Measurements from ENCODE around the gene RFX7. TPM values are rescaled to one million over a fixed set of nuclear protein-coding genes. Genes with fewer than 3 reads are reported as not detected.
"Not testable (repeated sequence)": the region's sequence is repeated elsewhere in the genome, so short reads cannot be mapped to it uniquely, and the experiment has no call there.

Gene RFX7
- polyA plus RNA-seq (2013, experiment 1 of 2) = 25.5 TPM
- 21.6 TPM for polyA plus RNA-seq (2013, experiment 2 of 2)

DNA sequence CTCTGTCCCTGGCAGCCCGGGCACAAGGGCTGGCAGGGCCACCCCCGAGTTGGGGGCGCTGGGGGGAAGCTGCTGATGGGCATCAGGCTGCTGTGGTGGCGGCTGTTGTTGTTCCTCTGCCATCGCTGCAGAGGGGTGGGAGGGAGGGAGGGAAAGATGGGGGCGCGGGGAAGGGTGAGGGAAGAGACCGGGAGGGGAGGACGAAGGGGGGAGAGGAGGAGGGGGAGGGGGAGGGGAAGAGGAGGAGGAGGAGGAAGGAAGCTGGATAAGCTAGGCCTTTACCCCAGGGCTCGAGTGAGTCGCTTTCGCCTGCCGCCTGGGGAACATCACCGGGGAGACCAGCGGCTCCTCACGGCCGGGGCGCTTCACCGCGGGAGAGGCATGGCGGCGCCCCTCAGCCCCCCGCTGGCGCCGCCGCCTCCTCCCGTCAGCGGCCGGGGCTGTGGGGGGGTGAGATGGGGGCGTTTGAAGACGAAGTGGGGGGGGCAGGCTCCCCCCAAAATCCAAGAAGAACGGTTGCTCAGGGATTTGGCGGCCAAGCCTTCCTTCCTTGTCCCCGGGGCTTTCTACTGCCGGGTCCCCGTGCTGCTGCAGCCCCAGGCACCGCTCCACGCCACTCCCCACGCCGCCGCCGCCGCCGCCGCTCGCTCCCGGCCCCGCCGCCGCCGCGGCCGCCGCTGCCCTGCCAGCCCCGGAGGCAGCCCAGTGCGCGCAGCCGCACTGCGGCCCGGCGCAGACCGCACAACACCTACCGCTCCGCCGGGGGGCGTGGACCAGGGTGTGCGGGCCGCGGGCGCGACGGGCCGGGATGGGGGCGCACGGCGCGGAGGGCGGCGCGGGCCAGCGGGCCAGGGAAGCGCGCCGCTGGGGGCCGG lies at the start of gene RFX7:
Gene RFX7, minus strand, starts transcription at position 717 of the 875 bp plus-strand sequence. Its CDS starts 594 bp downstream, at position 123.
- Histone ChIP-seq H3K4me1 (ENCODE audit: control insufficient read depth, insufficient read depth, low read length, poor library complexity, severe bottlenecking) (peaks cover 3% of the 10 kb centered on the region), H3K4me3 (ENCODE audit: extremely low read depth, insufficient read depth, low read length, poor library complexity, severe bottlenecking) (peak within 1 kb of the TSS; percentile 67), H3K36me3 (ENCODE audit: control insufficient read depth, insufficient read depth, low read length) (peaks cover 11% of the 10 kb centered on the region), H3K9me3 (ENCODE audit: control insufficient read depth, low read length) (no peaks in the 10 kb centered on the region), H3K27ac (ENCODE audit: low read depth, low read length, severe bottlenecking) (peak within 1 kb of the TSS; percentile 86)
- WGBS, 2 experiments (ENCODE audit: insufficient coverage in 2 of 2) = 0% methylated on average over 12 to 39 of the region's 85 CpGs

DNA sequence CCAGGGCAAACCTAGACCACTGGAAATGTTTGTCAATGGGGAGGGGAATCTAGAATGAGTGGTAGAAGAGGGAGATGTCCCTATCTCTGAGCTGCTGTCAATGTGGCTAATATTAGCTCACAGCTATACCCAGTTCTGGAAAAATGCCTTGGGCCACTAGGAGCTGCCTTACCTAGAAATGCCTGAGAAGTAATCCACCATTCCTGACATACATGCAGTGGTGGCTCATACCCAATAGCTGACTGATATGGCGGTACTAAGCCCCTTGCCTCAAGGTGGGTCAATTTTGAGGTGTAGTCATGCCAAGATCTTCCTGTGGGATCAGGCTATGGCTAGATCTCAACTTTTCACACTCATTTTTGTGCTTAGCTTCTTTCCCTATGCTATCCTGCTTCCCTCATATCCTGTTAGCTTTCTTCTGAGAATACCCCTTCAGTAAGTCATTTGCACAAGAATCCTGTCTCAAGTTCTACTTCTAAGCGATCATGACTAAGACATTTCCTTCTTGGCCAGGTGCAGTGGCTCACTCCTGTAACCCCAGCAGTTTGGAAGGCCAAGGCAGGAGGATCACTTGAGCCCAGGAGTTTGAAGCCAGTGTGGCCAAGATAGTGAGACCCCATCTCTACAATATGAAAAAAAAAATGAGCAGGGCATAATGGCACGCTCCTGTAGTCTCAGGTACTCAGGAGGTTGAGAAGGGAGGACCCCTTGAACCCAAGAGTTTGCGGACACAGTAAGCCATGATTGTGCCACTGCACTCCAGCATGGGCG lies 49.1 kb upstream of the RFX7 start:
- no peak overlapping the region for H3K4me3 ChIP-seq (ENCODE audit: extremely low read depth, insufficient read depth, low read length, poor library complexity, severe bottlenecking)
- H3K36me3 ChIP-seq (ENCODE audit: control insufficient read depth, insufficient read depth, low read length) = no peaks in the 10 kb centered on the region
- no peaks in the 10 kb centered on the region for H3K4me1 ChIP-seq (ENCODE audit: control insufficient read depth, insufficient read depth, low read length, poor library complexity, severe bottlenecking)
- 89 to 97% methylated on average over 2 to 4 of the region's 5 CpGs for WGBS, 2 experiments (ENCODE audit: insufficient coverage in 2 of 2)
- no peak overlapping the region for H3K27ac ChIP-seq (ENCODE audit: low read depth, low read length, severe bottlenecking)
- H3K9me3 ChIP-seq (ENCODE audit: control insufficient read depth, low read length) = no peaks in the 10 kb centered on the region

DNA sequence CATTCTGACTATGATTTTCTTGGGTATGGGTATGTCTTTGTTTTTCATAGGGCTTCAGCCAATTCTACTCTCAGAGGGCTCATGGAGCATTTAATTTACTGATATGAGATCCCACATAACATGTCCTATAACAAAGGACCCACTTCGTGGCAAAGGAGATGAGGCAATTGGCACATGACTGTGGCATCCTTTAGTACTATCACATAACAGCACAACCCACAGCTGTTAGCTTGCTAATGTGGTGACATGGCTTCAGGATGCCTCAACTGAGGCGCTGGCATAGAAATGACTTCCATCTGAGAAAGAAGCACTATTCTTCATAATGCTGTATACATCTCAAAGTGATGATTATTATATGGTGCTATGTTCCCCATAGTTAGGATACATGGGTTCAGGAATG lies 48.1 kb upstream of the RFX7 start:
- no peaks in the 10 kb centered on the region for H3K36me3 ChIP-seq (ENCODE audit: control insufficient read depth, insufficient read depth, low read length)
- H3K4me3 ChIP-seq (ENCODE audit: extremely low read depth, insufficient read depth, low read length, poor library complexity, severe bottlenecking) = no peak overlapping the region
- H3K9me3 ChIP-seq (ENCODE audit: control insufficient read depth, low read length) = no peaks in the 10 kb centered on the region
- H3K4me1 ChIP-seq (ENCODE audit: control insufficient read depth, insufficient read depth, low read length, poor library complexity, severe bottlenecking) = no peaks in the 10 kb centered on the region
- WGBS, 2 experiments (ENCODE audit: insufficient coverage in 2 of 2) = 100% methylated on average over 1 of the region's 2 CpGs
- H3K27ac ChIP-seq (ENCODE audit: low read depth, low read length, severe bottlenecking) = no peak overlapping the region

DNA sequence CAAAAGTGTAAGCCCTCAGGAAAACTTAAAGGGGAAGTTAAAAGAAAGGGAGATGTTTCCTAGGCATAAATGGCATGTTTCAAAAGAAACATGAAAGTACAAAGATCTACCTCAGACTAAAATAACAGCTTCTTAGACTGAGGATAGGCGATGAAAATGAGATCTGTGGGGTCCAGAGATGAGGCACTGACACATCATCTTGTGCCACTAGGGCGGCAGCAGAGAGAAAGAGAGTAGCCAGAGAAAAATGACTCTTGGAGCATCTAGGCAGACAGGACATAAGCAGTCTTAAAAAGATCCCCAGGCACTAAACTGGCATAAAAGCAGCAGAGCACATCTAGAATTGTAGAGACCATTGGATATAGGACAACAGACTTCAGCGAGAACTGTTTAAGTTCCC lies 42.5 kb upstream of the RFX7 start:
- H3K9me3 ChIP-seq (ENCODE audit: control insufficient read depth, low read length) = no peaks in the 10 kb centered on the region
- H3K36me3 ChIP-seq (ENCODE audit: control insufficient read depth, insufficient read depth, low read length) = no peaks in the 10 kb centered on the region
- no peaks in the 10 kb centered on the region for H3K4me1 ChIP-seq (ENCODE audit: control insufficient read depth, insufficient read depth, low read length, poor library complexity, severe bottlenecking)
- 88 to 100% methylated on average over 2 to 3 of the region's 3 CpGs for WGBS, 2 experiments (ENCODE audit: insufficient coverage in 2 of 2)
- no peak overlapping the region for H3K4me3 ChIP-seq (ENCODE audit: extremely low read depth, insufficient read depth, low read length, poor library complexity, severe bottlenecking)
- H3K27ac ChIP-seq (ENCODE audit: low read depth, low read length, severe bottlenecking) = no peak overlapping the region

DNA sequence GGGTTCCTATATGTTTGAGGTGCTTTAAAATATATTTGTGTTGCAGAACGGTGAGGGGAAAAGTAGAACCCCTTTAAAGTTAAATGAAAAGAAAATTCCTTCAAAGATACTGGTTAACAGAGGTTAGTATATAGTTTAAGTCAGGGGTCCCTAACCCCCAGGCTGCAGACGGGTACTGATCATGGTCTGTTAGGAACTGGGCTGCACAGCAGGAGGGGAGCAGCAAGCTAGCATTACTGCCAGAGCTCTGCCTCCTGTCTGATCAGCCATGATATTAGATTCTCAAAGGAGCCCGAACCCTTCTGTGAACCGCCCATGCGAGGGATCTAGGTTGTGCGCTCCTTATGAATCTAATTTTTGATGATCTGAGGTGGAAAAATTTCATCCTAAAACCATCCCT lies 37.5 kb upstream of the RFX7 start:
- no peaks in the 10 kb centered on the region for H3K36me3 ChIP-seq (ENCODE audit: control insufficient read depth, insufficient read depth, low read length)
- no peaks in the 10 kb centered on the region for H3K9me3 ChIP-seq (ENCODE audit: control insufficient read depth, low read length)
- no peak overlapping the region for H3K4me3 ChIP-seq (ENCODE audit: extremely low read depth, insufficient read depth, low read length, poor library complexity, severe bottlenecking)
- WGBS, 2 experiments (ENCODE audit: insufficient coverage in 2 of 2) = 29 to 38% methylated on average over 1 of the region's 6 CpGs
- H3K4me1 ChIP-seq (ENCODE audit: control insufficient read depth, insufficient read depth, low read length, poor library complexity, severe bottlenecking) = no peaks in the 10 kb centered on the region
- no peak overlapping the region for H3K27ac ChIP-seq (ENCODE audit: low read depth, low read length, severe bottlenecking)

DNA sequence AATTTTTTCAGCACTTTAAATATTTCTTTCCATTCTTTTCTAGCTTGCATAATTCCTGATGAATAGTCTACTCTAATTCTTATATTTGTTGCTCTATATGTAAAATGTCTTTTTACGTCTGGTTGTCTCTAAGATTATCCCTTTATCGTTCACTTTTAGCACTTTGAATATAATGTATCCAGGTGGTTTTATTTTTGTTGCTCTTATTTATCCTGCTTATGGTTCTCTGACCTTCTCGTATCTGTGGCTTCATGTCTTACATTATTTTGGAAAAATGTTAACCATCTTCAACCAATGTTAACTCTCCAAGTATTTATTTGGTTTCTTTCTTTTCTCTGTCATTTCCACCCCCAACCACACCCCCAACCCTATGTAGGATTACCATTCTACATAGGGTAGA lies 30.0 kb upstream of the RFX7 start:
- Histone ChIP-seq H3K9me3 (ENCODE audit: control insufficient read depth, low read length) (peaks cover 7% of the 10 kb centered on the region), H3K4me3 (ENCODE audit: extremely low read depth, insufficient read depth, low read length, poor library complexity, severe bottlenecking) (no peak overlapping the region), H3K36me3 (ENCODE audit: control insufficient read depth, insufficient read depth, low read length) (no peaks in the 10 kb centered on the region), H3K4me1 (ENCODE audit: control insufficient read depth, insufficient read depth, low read length, poor library complexity, severe bottlenecking) (no peaks in the 10 kb centered on the region), H3K27ac (ENCODE audit: low read depth, low read length, severe bottlenecking) (no peak overlapping the region)
- WGBS, 2 experiments (ENCODE audit: insufficient coverage in 2 of 2) = no CpG with 5 or more reads among the region's 3 CpGs

DNA sequence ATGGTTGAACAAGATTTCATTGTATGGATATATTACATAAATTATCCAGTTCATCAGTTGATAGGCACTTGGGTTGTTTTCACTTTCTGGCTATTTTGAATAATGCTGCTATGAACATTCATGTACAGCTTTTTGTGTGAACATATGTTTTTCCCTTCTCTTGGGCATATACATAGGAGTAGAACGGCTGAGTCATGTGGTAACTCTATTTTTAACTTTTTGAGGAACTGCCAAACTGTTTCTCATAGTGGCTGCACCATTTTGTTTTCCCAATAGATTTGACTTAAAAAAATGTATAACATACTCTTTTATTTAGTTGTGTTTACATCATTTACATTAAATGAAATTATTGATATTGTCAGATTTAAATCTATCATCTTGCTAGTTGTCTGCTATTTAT lies 28.8 kb upstream of the RFX7 start:
- Histone ChIP-seq H3K4me3 (ENCODE audit: extremely low read depth, insufficient read depth, low read length, poor library complexity, severe bottlenecking) (no peak overlapping the region), H3K36me3 (ENCODE audit: control insufficient read depth, insufficient read depth, low read length) (no peaks in the 10 kb centered on the region), H3K27ac (ENCODE audit: low read depth, low read length, severe bottlenecking) (no peak overlapping the region), H3K9me3 (ENCODE audit: control insufficient read depth, low read length) (peaks cover 7% of the 10 kb centered on the region), H3K4me1 (ENCODE audit: control insufficient read depth, insufficient read depth, low read length, poor library complexity, severe bottlenecking) (no peaks in the 10 kb centered on the region)
- 100% methylated on average over 1 of the region's 1 CpG; no CpG with 5 or more reads in 1 of the 2 experiments for WGBS, 2 experiments (ENCODE audit: insufficient coverage in 2 of 2)

DNA sequence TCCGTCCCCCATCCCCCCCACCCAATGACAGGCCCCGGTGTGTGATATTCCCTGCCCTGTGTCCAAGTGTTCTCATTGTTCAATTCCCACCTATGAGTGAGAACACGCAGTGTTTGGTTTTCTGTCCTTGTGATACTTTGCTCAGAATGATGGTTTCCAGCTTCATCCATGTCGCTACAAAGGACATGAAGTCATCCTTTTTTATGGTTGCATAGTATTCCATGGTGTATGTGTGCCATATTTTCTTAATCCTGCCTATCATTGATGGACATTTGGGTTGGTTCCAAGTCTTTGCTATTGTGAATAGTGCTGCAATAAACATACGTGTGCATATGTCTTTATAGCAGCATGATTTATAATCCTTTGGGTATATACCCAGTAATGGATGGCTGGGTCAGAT lies 22.8 kb upstream of the RFX7 start:
- H3K27ac ChIP-seq (ENCODE audit: low read depth, low read length, severe bottlenecking); H3K36me3 ChIP-seq (ENCODE audit: control insufficient read depth, insufficient read depth, low read length); H3K9me3 ChIP-seq (ENCODE audit: control insufficient read depth, low read length); H3K4me3 ChIP-seq (ENCODE audit: extremely low read depth, insufficient read depth, low read length, poor library complexity, severe bottlenecking); H3K4me1 ChIP-seq (ENCODE audit: control insufficient read depth, insufficient read depth, low read length, poor library complexity, severe bottlenecking): not testable (repeated sequence)
- WGBS, 2 experiments (ENCODE audit: insufficient coverage in 2 of 2) = 89 to 94% methylated on average over 3 to 4 of the region's 5 CpGs

DNA sequence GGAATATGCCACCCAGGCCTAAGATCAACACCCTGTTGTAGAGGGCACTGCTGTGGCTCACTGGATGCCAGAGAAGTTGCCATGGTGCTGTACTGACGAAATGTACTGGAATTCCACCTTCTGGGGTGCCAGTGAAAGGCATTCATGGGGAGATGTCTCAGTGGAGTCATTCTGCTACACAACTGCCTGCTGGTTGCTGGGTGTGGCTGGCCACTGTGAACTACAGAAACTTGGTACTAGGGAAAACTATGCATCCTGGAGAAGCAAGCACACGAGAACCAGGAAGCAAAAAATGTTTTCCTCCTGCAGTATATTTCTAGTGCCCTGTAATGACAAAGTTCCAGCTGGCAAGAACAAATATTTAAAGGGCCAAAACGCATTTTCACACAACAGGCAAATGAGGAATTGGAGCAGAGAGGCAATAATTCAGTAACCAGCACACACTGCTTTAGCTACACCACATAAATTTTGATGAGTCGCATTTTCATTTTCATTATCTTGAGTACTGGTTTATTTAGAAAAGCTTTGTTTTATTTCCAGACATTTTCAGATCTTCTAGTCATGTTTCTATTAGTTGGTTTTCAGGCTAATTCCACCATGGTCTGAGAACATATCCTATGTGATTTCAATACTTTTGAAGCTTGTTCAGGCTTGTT lies 18.3 kb upstream of the RFX7 start:
- Histone ChIP-seq H3K4me1 (ENCODE audit: control insufficient read depth, insufficient read depth, low read length, poor library complexity, severe bottlenecking) (no peaks in the 10 kb centered on the region), H3K9me3 (ENCODE audit: control insufficient read depth, low read length) (peaks cover 3% of the 10 kb centered on the region), H3K36me3 (ENCODE audit: control insufficient read depth, insufficient read depth, low read length) (no peaks in the 10 kb centered on the region), H3K4me3 (ENCODE audit: extremely low read depth, insufficient read depth, low read length, poor library complexity, severe bottlenecking) (no peak overlapping the region), H3K27ac (ENCODE audit: low read depth, low read length, severe bottlenecking) (no peak overlapping the region)
- WGBS, 2 experiments (ENCODE audit: insufficient coverage in 2 of 2) = 63 to 78% methylated on average over 3 of the region's 4 CpGs

DNA sequence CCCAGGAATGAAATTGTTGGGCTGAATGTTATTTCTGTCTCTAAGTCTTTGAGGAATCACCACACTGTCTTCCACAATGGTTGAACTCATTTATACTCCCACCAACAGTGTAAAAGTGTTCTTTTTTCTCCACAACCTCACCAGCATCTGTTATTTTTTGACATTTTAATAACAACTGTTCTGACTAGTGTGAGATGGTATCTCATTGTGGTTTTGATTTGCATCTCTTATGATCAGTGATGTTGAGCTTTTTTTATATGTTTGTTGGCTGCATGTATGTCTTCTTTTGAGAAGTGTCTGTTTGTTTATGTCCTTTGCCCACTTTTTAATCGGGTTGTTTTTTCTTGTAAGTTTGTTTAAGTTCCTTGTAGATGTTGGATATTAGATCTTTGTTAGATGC lies 13.6 kb upstream of the RFX7 start:
- 86% methylated on average over 1 of the region's 1 CpG; no CpG with 5 or more reads in 1 of the 2 experiments for WGBS, 2 experiments (ENCODE audit: insufficient coverage in 2 of 2)
- H3K27ac ChIP-seq (ENCODE audit: low read depth, low read length, severe bottlenecking); H3K4me3 ChIP-seq (ENCODE audit: extremely low read depth, insufficient read depth, low read length, poor library complexity, severe bottlenecking); H3K9me3 ChIP-seq (ENCODE audit: control insufficient read depth, low read length); H3K4me1 ChIP-seq (ENCODE audit: control insufficient read depth, insufficient read depth, low read length, poor library complexity, severe bottlenecking); H3K36me3 ChIP-seq (ENCODE audit: control insufficient read depth, insufficient read depth, low read length): not testable (repeated sequence)
